T47D (cell line): Measurements from ENCODE around the gene PCNX1.
"Not testable (repeated sequence)": the region's sequence is repeated elsewhere in the genome, so short reads cannot be mapped to it uniquely, and the experiment has no call there.

Experiments used
- DNase-seq, 2 experiments: peaks; one replicate each; pipeline versions ENCODE4 v3.0.0 to v3.0.0-alpha.2; 2011 to 2012; ENCODE audit warnings: low read depth in 1 of 2, low spot score in 1 of 2
- JUND ChIP-seq: IDR thresholded peaks from 2 replicates; pipeline ENCODE4 v1.6.1; 2012; ENCODE audit warnings: low read depth
- in situ Hi-C: cut with HindIII; loops from 2 replicates; pipeline ENCODE4 v1.10.0; 2016; ENCODE audit warnings: low sequenced_read_pairs, low pct_unique_long_range_greater_than_20kb

PCNX1 gene

DNA sequence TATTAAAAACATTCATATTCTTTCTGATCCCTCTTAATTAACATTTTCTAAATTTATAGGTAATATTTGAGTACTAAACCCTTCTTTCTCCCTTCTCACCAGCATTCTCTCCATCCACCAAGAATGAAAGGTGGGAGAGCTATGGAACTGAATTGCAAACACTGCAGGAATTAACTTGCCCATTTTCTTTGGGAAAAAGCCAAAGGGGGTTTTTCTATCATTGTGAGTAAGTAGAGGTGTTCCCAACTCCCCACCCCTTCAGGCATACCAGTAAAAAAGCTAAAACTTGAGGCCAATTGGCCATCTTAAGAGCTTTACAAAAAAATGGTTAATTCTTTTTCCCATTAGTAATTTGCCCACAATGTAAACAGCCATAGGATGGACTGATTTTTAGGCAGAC, 23.7 kb downstream of the PCNX1 start:
- DNase-seq, result no peak
- no peak for TF ChIP-seq JUND
- in situ Hi-C loops, result no loop called here

DNA sequence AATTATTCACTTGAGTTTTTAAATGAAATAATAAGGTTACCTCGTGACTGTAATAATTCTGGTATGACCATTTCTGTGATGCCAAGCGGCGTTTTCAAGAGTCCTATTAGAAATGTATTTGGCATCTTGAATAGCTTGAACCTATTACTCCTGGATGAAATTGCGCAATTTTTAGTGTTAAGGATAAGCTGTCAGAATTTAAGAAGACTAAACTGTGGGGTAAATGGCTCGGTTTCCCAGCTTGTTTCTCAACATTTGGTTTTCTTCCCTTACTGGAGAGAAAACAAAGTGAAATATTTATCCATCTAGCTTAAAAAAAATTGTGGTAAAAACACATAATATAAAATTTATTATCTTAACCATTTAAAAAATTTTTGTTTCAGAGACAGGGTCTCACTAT, 26.8 kb downstream of the PCNX1 start:
- in situ Hi-C loops, result no loop called here
- no peak for TF ChIP-seq JUND
- no peak for DNase-seq

DNA sequence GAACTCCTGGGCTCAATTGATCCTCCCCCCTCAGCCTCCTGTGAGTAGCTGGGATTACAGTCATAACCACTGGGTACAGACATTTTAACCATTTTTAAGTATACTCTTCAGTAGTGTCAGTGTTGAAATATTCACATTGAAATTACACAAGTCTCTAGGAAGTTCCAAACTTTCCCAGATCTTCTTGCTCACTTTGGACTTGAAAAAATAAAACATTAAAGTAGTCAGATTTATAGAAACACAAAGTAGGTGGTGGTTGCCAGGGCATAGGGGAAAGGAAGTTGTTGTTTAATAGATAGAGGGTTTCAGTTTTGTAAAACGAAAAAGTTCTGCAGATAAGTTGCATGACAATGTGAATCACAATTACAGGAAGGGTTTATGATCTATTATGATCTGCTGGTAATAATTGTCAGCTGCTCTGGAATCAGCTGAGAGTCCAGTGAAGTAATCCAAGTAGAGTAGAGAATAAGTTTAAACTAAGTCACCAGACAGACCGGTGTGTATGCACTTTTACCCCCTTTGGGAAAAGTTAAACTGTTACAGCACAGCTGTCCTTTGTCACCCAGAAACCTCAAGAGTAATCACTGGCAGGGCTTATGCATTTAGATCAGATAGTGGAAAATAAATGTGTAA, 27.4 kb downstream of the PCNX1 start:
- TF ChIP-seq JUND, result no peak
- in situ Hi-C loops, result no loop called here
- DNase-seq, result no peak

DNA sequence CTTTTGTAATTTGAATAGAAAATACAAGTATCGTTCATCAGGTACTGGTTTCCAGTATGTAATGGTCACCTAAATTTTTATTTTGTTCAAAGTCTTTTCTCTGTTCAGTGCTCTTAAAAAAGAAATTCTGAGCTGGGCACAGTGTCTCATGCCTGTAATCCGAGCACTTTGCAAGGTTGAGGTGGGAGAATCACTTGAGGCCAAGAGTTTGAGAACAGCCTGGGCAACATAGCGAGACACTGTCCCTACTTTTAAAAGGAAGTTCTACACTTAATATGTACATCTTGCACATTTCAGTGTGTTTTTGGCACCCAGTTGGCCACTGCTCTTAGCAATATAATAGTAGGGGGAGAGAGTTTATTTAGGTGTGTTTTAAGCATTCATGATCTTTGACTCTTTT, 27.9 kb downstream of the PCNX1 start:
- TF ChIP-seq JUND, result no peak
- in situ Hi-C loops, result no loop called here

DNA sequence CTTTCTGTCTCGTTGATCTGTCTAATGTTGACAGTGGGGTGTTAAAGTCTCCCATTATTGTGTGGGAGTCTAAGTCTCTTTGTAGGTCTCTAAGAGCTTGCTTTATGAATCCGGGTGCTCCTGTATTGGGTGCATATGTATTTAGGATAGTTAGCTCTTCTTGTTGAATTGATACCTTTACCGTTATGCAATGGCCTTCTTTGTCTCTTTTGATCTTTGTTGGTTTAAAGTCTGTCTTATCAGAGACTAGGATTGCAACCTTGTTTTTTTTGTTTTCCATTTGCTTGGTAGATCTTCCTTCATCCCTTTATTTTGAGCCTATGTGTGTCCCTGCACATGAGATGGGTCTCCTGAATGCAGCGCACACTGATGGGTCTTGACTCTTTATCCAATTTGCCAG, 32.4 kb downstream of the PCNX1 start:
- in situ Hi-C loops, DNase-seq: not testable (repeated sequence)

More for the DNA sequence above, 27.9 kb downstream of the PCNX1 start:
- DNase-seq, result no peak

DNA sequence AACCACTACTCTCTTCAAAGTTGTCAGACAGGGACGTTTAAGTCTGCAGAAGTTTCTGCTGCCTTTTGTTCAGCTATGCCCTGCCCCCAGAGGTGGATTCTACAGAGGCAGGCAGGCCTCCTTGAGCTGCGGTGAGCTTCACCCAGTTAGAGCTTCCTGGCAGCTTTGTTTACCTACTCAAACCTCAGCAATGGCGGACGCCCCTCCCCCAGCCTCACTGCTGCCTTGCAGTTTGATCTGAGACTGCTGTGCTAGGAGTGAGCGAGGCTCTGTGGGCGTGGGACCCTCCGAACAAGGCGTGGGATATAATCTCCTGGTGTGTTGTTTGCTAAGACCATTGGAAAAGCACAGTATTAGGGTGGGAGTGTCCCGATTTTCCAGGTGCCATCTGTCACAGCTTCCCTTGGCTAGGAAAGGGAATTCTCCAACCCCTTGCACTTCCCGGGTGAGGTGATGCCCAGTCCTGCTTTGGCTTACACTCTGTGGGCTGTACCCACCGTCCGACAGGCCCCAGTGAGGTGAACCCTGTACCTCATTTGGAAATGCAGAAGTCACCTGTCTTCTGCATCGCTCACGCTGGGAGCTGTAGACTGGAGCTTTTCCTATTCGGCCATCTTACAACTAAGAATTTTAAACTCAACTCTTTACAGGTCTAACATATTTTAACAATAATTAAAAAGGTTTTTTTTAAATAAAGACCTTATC, 34.5 kb downstream of the PCNX1 start:
- DNase-seq, result peak in 1 of 2 experiments; percentile 11
- in situ Hi-C loops, result not testable (repeated sequence)

DNA sequence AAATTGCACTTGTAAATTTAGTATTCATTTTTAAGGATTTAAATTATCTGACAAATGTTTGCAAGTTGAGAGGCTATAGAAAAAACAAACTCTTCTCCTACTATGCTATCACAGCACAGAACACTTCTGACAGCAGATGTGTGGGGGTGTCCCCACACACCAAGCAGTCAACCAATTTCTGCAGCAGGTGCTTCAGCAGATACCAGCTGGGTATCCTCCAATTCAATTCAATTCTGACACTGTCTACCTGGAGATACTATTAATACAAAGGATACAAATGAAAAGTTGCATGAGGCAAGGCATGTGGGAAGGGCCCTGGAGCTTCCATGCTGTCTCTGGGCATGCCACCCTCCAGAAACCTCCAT, 35.1 kb downstream of the PCNX1 start:
- no peak for DNase-seq
- TF ChIP-seq JUND, result no peak
- in situ Hi-C loops, result no loop called here

DNA sequence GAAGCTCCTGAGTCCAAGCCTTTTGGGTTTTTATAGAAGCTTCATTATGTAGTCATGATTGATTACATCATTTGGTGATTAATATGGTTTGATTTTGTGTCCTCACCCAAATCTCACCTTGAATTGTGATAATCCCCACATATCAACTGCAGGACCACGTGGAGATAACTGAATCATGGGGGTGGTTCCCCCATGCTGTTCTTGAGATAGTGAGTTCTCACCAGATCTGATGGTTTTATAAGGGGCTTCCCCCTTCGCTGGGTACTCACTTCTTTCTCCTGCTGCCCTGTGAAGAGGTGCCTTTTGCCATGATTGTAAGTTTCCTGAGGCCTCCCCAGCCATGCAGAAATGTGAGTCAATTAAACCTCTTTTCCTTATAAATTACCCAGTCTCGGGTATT, 35.5 kb downstream of the PCNX1 start:
- in situ Hi-C loops, DNase-seq: not testable (repeated sequence)

DNA sequence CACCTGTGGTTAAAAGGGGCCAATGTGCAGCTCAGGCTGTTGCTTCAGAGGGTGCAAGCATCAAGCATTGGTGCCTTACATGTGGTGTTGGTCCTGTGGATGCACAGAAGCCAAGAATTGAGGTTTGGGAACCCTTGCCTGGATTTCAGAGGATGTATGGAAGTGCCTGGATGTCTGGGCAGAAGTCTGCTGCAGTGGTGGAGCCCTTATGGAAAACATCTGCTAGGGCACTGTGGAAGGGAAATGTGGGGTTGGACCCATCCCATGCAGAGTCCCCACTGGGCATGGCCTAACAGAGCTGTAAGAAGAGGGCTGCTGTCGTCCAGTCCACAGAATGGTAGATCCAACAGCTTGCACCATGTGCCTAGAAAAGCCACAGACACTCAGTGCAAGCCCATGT, 36.6 kb downstream of the PCNX1 start:
- in situ Hi-C loops, result no loop called here

DNA sequence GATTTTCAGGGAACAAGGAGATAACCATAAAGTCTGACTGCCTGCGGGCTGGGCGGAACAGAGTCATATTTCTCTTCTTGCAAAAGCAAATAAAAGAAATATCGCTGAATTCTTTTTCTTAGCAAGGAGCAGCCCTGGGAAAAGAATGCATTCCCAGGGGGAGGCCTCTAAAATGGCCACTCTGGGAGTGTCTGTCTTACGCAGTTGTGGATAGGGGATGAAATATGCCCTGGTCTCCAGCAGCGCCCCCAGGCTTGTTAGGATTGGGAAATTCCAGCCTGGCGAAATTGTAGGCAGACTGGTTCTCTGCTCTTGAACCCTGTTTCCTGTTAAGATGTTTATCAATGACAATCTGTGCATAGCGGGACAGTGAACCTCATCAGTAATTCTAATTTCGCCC, 40.5 kb downstream of the PCNX1 start:
- in situ Hi-C loops, result no loop called here
- TF ChIP-seq JUND, result no peak
- peak in 1 of 2 experiments; percentile 23 for DNase-seq

More for the DNA sequence above, 36.6 kb downstream of the PCNX1 start:
- peak in 1 of 2 experiments; percentile 6 for DNase-seq
- TF ChIP-seq JUND, result no peak

DNA sequence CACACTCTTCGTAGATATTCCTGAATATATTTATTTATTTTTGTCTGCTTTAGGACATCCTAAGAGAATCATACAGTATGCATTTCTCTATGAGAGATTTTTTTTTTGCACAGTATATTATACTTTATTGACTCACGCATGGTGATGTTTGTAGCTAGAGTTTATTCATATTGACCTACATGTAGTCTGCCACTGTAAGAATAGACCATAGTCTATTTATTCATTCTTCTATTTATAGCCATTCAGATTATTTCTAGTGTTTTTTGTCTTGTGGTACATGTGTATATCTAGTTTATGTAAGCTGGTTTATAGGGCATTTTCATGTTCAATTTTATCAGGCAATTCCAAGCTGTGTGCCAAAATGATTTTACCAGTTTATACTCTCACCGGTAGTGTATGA, 45.2 kb downstream of the PCNX1 start:
- in situ Hi-C loops, result no loop called here
- no peak for TF ChIP-seq JUND
- no peak for DNase-seq

DNA sequence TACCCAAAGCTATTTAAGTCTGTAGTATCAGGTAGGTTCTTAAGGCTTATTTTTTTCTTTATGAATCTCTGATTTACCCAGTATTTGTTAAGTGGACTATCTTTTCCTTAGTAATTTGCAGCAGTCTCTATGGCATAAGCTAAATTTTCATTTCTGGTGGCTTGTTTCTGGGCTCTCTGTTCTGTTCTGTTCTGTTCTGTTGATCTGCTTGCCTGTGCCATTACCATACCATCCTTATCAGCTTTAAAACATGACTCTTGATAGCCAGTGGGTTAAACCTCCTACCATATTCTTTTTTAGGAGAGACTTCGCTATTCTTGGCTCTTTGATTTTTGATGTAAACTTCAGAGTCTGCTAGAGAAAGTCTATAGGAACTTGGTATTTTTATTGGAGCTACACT, 46.8 kb downstream of the PCNX1 start:
- DNase-seq, result no peak
- no peak for TF ChIP-seq JUND
- in situ Hi-C loops, result no loop called here

DNA sequence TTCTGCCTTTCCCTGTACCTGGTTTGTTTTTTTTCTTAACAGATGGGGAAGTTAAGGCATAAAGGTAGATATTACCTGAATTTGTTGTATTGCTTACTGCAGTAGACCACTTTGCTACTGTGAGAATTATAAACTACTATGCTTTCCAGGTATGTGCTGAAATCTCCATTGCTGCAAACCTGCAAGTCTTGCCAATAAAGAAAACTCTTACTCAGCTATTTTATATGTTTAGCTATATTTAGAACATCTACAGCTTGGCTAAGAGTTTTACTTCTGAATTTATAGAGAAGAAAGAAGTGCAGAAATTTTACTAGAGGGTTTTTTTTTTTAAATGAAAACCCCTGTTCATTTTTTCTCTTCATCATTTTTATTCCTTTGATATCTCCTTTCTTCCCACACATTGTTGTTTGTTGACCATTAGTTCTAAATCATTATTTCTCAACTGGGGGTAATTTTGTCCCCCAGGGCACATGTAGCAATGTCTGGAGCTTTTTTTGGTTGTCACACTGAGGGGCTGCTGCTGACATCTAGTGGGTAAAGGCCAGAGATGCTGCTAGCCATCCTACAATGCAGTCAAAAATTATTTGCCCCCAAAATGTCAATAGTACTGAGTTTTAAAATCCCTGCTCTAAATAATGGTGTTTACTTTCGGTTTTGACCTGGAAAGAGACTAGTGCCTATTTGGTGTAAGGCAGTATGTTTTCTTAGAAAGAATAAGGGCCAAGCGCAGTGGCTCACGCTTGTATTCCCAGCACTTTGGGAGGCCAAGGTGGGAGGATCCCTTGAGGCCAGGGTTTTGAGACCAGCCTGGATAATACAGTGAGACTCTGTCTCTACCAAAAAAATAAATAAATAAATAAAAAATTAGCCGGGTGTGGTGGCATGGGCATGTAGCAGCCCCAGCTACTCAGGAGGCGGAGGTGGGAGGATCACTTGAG, 48.6 kb downstream of the PCNX1 start:
- peak in 1 of 2 experiments; percentile 60 for DNase-seq
- no peak for TF ChIP-seq JUND
- in situ Hi-C loops, result no loop called here
